GM12801 (cell line): ENCODE measurements around the gene KLHL24.

Experiments used
- TF ChIP-seq, protein P1 (sequence below): IDR thresholded peaks from one replicate; pipeline ENCODE4 v1.5.1; 2011; ENCODE audit warnings: control low read depth; ENCODE audit not compliant: insufficient read length; ENCODE audit errors: extremely low read depth

The KLHL24 gene

DNA sequence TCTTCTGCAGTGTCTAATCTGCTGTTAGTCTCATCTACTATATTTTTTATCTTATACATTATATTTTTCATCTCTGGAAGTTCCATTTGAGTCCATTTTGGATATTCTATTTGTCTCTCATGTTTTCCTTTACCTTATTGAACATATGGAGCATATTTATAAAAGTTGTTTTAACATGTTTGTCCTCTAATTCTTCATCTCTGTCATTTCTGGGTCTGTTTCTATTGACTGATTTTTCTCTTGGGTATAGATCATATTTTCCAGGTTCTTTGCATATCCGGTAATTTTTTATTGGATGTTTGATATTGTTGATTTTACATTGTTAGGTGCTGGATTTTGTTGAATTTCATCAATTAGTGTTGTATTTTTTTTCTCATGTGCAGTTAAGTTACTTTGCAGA, 37.5 kb upstream of the KLHL24 start:
- TF ChIP-seq, protein P1, sequence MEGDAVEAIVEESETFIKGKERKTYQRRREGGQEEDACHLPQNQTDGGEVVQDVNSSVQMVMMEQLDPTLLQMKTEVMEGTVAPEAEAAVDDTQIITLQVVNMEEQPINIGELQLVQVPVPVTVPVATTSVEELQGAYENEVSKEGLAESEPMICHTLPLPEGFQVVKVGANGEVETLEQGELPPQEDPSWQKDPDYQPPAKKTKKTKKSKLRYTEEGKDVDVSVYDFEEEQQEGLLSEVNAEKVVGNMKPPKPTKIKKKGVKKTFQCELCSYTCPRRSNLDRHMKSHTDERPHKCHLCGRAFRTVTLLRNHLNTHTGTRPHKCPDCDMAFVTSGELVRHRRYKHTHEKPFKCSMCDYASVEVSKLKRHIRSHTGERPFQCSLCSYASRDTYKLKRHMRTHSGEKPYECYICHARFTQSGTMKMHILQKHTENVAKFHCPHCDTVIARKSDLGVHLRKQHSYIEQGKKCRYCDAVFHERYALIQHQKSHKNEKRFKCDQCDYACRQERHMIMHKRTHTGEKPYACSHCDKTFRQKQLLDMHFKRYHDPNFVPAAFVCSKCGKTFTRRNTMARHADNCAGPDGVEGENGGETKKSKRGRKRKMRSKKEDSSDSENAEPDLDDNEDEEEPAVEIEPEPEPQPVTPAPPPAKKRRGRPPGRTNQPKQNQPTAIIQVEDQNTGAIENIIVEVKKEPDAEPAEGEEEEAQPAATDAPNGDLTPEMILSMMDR: no peak

DNA sequence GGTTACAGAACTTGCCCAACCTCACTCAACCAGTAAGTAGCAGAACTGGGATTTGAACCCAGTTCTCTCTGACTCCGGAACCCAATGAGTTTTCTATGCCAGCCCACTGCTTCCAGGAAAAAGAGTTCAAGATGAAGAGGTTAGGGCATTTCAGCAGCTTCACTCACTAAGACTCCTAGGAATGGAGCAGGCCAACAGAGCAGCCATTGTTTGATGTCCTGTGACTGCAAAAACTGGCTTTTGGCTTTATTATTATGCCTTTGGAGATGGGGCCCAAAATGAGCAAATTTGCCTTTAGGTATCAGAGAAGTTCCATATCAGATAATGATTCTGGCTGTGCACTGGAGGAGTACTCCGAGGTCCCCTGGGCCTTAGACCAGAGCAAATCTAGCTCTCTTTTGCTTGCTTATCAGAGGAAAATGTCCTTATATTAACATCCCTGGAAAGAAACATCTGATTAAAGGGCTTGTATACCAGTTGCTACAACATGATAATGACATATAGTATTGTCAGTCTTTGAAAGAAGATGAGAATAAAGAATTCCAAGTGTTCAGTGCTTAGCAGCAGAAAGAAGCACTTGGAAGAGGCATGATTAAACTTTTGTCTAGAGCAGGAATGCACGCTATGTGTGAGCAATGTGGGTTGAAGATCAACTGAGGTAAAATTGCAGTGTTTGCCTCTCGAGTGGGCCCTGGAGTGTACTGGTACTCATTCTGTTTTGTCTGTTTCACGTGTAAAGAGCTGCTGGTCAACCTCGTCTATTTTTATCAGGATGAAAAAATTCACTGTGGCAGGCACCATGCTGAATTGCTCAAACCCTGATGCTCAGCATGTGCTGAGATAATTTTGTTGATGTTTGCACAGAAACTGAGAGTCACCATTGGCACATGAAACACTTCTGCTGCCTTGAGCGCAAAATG, 21.8 kb upstream of the KLHL24 start:
- TF ChIP-seq, protein P1: no peak

DNA sequence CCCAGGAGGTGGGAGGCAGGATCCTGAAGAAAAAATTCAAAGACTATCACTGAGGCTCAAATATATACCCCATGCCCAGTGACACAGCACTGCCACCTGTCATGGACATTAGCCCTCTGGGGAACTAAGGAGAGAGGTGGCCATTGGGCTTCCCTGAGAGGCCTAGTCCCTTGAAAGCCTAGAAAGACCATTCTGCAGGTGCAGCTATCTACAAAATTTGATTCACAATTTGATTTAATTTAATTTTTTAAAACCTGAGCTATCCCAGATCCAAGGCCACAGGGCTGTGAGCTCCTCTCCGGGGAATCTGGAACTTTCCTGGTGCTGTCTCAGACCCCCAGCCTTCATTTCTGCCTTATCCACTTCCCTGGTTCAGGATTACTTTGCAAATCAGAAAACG, 16.9 kb upstream of the KLHL24 start:
- TF ChIP-seq, protein P1: no peak

DNA sequence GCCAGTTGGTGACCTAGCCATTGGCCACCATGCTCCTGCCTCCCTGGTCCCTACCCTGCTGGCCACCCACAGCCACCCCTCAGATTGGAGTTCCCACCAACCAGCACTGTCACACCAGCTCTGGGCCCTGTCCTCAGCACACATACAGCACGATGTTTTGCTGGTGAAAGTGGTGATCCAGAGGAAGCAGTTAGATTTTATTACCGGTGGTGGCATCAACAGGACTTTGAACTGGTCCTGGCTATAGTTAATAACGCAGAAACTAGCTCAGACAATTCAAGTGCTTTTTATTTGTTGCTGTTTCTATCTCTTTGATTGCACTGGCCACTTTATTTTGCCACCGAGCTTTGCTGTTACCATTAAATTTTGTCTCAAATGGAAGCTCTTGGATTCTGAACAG, 16.4 kb upstream of the KLHL24 start:
- TF ChIP-seq, protein P1: no peak

DNA sequence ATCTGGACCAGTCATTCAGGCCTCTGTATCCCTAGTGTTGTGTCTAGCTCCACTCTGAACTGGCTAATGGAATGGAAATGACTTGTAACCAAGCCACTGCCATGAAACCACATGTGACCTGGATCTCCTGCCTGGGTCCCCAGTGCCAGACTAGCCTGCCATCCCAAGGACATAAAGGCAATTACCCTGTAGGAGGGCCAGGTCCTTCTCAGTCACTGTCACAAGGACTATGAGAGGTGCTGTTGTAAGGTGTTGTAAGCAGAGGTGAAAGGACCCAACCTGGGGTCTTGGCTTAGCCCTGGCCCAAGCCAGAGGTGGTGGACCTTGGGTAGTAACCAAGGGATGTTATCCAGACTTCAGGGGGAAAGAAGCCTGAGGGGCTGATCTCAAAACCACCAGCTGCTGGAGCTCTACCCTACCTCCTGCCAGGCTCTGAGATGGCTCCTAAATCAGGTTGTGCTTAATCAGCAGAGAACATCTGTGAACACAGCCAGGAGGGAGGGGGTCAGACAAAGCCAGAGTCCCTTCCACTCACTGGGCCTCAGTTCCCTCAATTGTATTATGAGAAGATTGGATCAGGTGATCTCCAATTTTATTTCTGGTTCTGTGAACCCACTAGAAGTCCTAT, 15.7 kb upstream of the KLHL24 start:
- TF ChIP-seq, protein P1: no peak

DNA sequence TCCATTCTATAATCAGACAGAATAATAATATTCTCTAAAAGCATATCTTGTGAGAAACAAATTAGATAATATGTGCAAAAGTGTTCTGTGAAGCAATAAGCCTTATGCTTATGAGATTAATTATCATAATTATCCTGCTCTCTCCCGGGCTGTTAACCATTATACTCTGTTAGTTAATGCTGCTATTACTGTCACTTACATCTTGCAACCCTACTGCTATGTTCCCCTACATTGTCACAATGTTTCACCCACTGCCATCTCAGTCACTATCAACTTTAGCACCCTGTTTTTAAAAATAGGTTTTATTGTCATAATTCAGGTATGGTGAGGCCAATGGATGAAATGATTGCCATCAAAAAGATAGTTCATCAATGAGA, 15.2 kb upstream of the KLHL24 start:
- TF ChIP-seq, protein P1: no peak

DNA sequence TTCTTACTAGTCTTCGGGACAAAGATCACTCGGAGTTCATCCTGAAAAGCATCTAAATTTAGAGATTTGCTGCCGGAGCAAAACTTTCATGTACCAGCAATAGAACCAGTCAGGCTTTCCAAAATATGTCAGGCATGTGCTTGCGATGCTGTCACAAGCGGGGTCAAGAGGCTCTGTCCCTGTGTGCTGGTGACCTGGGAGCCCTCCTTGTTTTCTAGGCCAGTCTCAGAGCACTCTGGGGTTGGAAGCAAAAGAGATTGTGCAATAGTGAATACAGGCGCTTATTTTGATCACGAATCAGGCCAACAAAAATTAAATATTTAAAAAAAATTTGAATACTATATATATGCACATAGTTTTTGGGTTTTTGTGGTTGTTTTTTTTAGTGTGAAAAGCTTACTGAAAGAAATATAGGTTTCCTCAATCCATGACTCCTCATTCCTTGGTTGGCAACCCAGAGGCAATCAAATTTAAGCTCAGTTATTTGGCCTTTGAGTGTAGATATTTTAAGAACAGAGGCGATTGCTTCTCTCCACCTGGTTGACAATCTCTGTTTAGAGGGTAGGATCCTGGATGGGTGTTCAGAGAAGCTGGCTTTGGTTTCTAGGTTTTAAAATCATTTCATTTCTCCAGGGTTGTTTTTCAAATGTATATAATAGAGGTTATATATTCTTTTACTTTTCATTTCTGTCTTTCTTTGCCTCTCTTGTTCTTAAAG, 8.4 kb upstream of the KLHL24 start:
- TF ChIP-seq, protein P1: no peak
